HepG2 (cell line): ENCODE measurements around the gene SSC4D. TPM values are rescaled to one million over a fixed set of nuclear protein-coding genes. Genes with fewer than 3 reads are reported as not detected.

Source experiments
- CAMTA2 ChIP-seq: sonication (generic); formaldehyde crosslinking; IDR thresholded peaks from 2 replicates; pipeline ENCODE4 v1.4.0; 2020; ENCODE audit warnings: mild to moderate bottlenecking, missing genetic modification reagents, borderline replicate concordance
- CBX2 ChIP-seq, 2 experiments: fragments of 200-600 bp in 1 of 2; sonication (generic); formaldehyde crosslinking in 1 of 2; IDR thresholded peaks; 2 replicates each; pipeline versions ENCODE4 v1.7.0 to v1.8.1; 2018 to 2022; ENCODE audit warnings: low read depth in 2 of 2, low read length in 1 of 2, mild to moderate bottlenecking in 1 of 2, missing genetic modification reagents in 1 of 2
- FOXK2 ChIP-seq: fragments of 450-650 bp; IDR thresholded peaks from 2 replicates; pipeline ENCODE4 v1.6.1; 2016
- NCOA5 ChIP-seq: sonication (generic); formaldehyde crosslinking; IDR thresholded peaks from 2 replicates; pipeline ENCODE4 v1.4.0; 2020; ENCODE audit warnings: missing genetic modification reagents
- SALL1 ChIP-seq: sonication (generic); formaldehyde crosslinking; IDR thresholded peaks from 2 replicates; pipeline ENCODE4 v1.8.0; 2022; ENCODE audit warnings: mild to moderate bottlenecking, missing genetic modification reagents
- SIX4 ChIP-seq: sonication (generic); formaldehyde crosslinking; IDR thresholded peaks from 2 replicates; pipeline ENCODE4 v1.4.0; 2020; ENCODE audit warnings: missing genetic modification reagents
- SUZ12 ChIP-seq: fragments of 150-350 bp; IDR thresholded peaks from 2 replicates; pipeline ENCODE4 v1.6.1; 2014; ENCODE audit warnings: low read depth, low read length
- WIZ ChIP-seq: sonication (generic); formaldehyde crosslinking; IDR thresholded peaks from 2 replicates; pipeline ENCODE4 v1.5.1; 2020; ENCODE audit warnings: mild to moderate bottlenecking, missing genetic modification reagents
- ZBED4 ChIP-seq: sonication (generic); formaldehyde crosslinking; IDR thresholded peaks from 2 replicates; pipeline ENCODE4 v1.4.0; 2020; ENCODE audit warnings: missing genetic modification reagents, borderline replicate concordance
- ZBTB25 ChIP-seq: IDR thresholded peaks from 2 replicates; pipeline ENCODE4 v1.6.1; 2018; ENCODE audit warnings: missing genetic modification reagents
- ZBTB44 ChIP-seq: sonication (generic); formaldehyde crosslinking; IDR thresholded peaks from 2 replicates; pipeline ENCODE4 v1.4.0; 2020; ENCODE audit warnings: missing genetic modification reagents
- ZNF12 ChIP-seq: sonication (generic); formaldehyde crosslinking; IDR thresholded peaks from 2 replicates; pipeline ENCODE4 v1.5.0; 2020; ENCODE audit warnings: missing genetic modification reagents
- ZNF407 ChIP-seq: sonication (generic); formaldehyde crosslinking; IDR thresholded peaks from one replicate; pipeline ENCODE4 v1.5.1; 2020; ENCODE audit warnings: mild to moderate bottlenecking, missing genetic modification reagents; ENCODE audit errors: not compliant biosample characterization
- polyA plus RNA-seq, 8 experiments: library from polyadenylated mRNA; depleted of rRNA in 3 of 8; stranded (reverse) in 7 of 8; unstranded in 1 of 8; fragments of >200 nt; fragmentation: Illumina TruSeq in 4 of 8; extraction: Trizol in 4 of 8; gene quantifications; 2 replicates each; pipeline versions ENCODE4 v1.2.1 to v1.2.3, GENCODE V29; 2011 to 2016; ENCODE audit warnings: low read depth in 4 of 8, missing spikeins in 1 of 8, mixed read lengths in 1 of 8; ENCODE audit not compliant: insufficient read depth in 1 of 8
- total RNA-seq, 5 experiments: library from RNA; depleted of rRNA; stranded (reverse); fragments of >200 nt; fragmentation: Illumina TruSeq; extraction: Trizol; gene quantifications; 2 replicates each; pipeline ENCODE4 v1.2.3, GENCODE V29; 2016; ENCODE audit warnings: low read depth in 1 of 5

The SSC4D gene
- total and polyA plus RNA-seq, 2 of the 13 experiments (the other 11 are each of a cell fraction or from before 2014, with no cell fraction given), result 33.3 to 63.8 TPM

GRCh38 chr7:76393116-76394031 lies 16.1 kb downstream of the SSC4D start (continued):
- peak; percentile 62; the same call in 1 of the 2 replicates for TF ChIP-seq ZBED4 (CRISPR knock-in tag)
- peak; percentile 45; the same call in 1 of the 2 replicates for TF ChIP-seq SIX4 (CRISPR knock-in tag)
- no peak for TF ChIP-seq CAMTA2 (CRISPR knock-in tag)
- TF ChIP-seq ZBTB44 (CRISPR knock-in tag), result peak; percentile 90; the same call in 1 of the 2 replicates
- TF ChIP-seq ZNF12 (CRISPR knock-in tag), result no peak
- TF ChIP-seq SUZ12, result no peak
- TF ChIP-seq SALL1 (CRISPR knock-in tag), result peak; percentile 91
- TF ChIP-seq FOXK2, result no peak
- TF ChIP-seq CBX2 (IDR thresholded peaks at IDR 0.05; ENCODE audit: low read depth, low read length), result no peak
- peak; percentile 87; the same call in 1 of the 2 replicates for TF ChIP-seq CBX2 (CRISPR knock-in tag; IDR thresholded peaks at IDR 0.05; ENCODE audit: low read depth)
- no peak for TF ChIP-seq WIZ (CRISPR knock-in tag)
- TF ChIP-seq NCOA5 (CRISPR knock-in tag), result no peak
- peak; percentile 67; the same call in 1 of the 2 replicates for TF ChIP-seq ZBTB25
- peak; percentile 71 for TF ChIP-seq ZNF407 (CRISPR knock-in tag)
